Lower leg skin (tissue), 4 donors: ENCODE data around the gene CD200R1. TPM values are rescaled to one million over a fixed set of nuclear protein-coding genes. Genes with fewer than 3 reads are reported as not detected.

Experiments used
- DNase-seq, 2 donors: peaks; one replicate each; pipeline ENCODE4 v3.0.0-alpha.2; 2019; ENCODE audit warnings: low spot score in 2 of 2
- H3K4me3 ChIP-seq: fragments of 200-600 bp; sonication (generic); 2 replicates; pipeline ENCODE4 v1.5.1; 2017; ENCODE audit warnings: mild to moderate bottlenecking, low read depth; ENCODE audit not compliant: poor library complexity, severe bottlenecking
- CTCF ChIP-seq, 3 donors: fragments of 450-650 bp; IDR thresholded peaks; one replicate each; pipeline ENCODE4 v1.5.1; 2016; ENCODE audit warnings: antibody characterized with exemption in 3 of 3, mild to moderate bottlenecking in 3 of 3, moderate library complexity in 2 of 3
- POLR2A ChIP-seq, 2 donors: fragments of 450-650 bp; IDR thresholded peaks; one replicate each; pipeline ENCODE4 v1.6.1; 2016 to 2017; ENCODE audit warnings: antibody characterized with exemption in 2 of 2, mild to moderate bottlenecking in 1 of 2, moderate library complexity in 1 of 2
- WGBS, 2 donors: methylation state at CpG; one replicate each; pipeline ENCODE4 v1.1.5; 2018; 5-methylcytosine and 5-hydroxymethylcytosine counted together
- intact Hi-C: fragments of 100-400 bp; cut with DNase I; formaldehyde crosslinking; loops from one replicate; pipeline ENCODE4 v1.15.0; 2023; ENCODE audit warnings: low total_unique reads
- total RNA-seq, 4 donors: library from RNA; depleted of rRNA; stranded (reverse); fragments of >200 nt; gene quantifications; one replicate each; pipeline ENCODE4 v1.1.0, GENCODE V29; 2016

The CD200R1 gene
- total RNA-seq, 4 donors from 2014 or later: 1.1 to 5.9 (median 1.8) TPM; not detected in 1

- intact Hi-C loops: no loop called here
- no peak for DNase-seq
- H3K4me3 ChIP-seq: no peak overlapping the region
- 61 to 69% methylated on average over 5 of the region's 5 CpGs for WGBS, 2 donors
- TF ChIP-seq CTCF (IDR thresholded peaks at IDR 0.05): no peak
- no peak for TF ChIP-seq POLR2A (IDR thresholded peaks at IDR 0.05)
These were observed 1.4 kb downstream of the CD200R1 start for GRCh38 chr3:112973325-112974177.

GRCh38 chr3:112972158-112972557 lies 2.7 kb downstream of the CD200R1 start:
- intact Hi-C loops: no loop called here

GRCh38 chr3:112967828-112968227 lies 7.1 kb downstream of the CD200R1 start:
- intact Hi-C loops: no loop called here
- 65 to 71% methylated on average over 1 of the region's 1 CpG for WGBS, 2 donors
- DNase-seq: no peak
- no peak overlapping the region for H3K4me3 ChIP-seq
- no peak for TF ChIP-seq CTCF (IDR thresholded peaks at IDR 0.05)

More at GRCh38 chr3:112972158-112972557, 2.7 kb downstream of the CD200R1 start:
- TF ChIP-seq CTCF (IDR thresholded peaks at IDR 0.05): no peak
- TF ChIP-seq POLR2A (IDR thresholded peaks at IDR 0.05): no peak
- no peak overlapping the region for H3K4me3 ChIP-seq
- no peak for DNase-seq

- WGBS, 2 donors: 94 to 95% methylated on average over 1 of the region's 1 CpG
- no peak overlapping the region for H3K4me3 ChIP-seq
- no peak for DNase-seq
- TF ChIP-seq POLR2A (IDR thresholded peaks at IDR 0.05): no peak
- TF ChIP-seq CTCF (IDR thresholded peaks at IDR 0.05): no peak
- intact Hi-C loops: no loop called here
These were observed 7.5 kb downstream of the CD200R1 start for GRCh38 chr3:112967425-112967824.

- intact Hi-C loops: no loop called here
- 70% methylated on average over 2 of the region's 2 CpGs for WGBS, 2 donors
- DNase-seq: no peak
These were observed 8.3 kb downstream of the CD200R1 start for GRCh38 chr3:112966633-112967032.

More at GRCh38 chr3:112966633-112967032, 8.3 kb downstream of the CD200R1 start:
- H3K4me3 ChIP-seq: no peak overlapping the region
- TF ChIP-seq POLR2A (IDR thresholded peaks at IDR 0.05) (no peak), CTCF (IDR thresholded peaks at IDR 0.05) (no peak)
